ENCODE measurements around the gene PTBP1. TPM values are rescaled to one million over a fixed set of nuclear protein-coding genes. Genes with fewer than 3 reads are reported as not detected.

PTBP1 gene
- total RNA-seq, 2 experiments from 2014 or later: 315 to 479 TPM

DNA sequence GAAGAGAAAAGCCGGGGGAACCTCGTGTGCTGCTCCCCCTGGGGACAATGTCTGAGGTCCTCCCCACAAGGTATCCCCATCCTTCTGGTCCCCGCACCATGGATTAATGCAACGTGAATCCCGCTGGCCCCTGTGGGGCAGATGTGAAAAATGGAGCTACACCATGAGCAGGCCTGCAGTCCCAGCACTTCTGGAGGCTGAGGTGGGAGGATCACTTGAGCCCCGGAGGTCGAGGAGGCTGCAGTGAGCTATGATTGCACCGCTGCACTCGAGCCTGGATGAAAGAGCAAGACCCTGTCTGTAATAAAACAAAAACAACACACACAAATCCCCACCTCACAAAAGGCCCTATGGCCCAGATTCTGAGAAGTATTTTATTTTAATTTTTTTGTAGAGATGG lies 61.0 kb downstream of the PTBP1 start:
- no peaks in the 10 kb centered on the region for H3K79me2 ChIP-seq (ENCODE audit: insufficient read depth, low read depth, low read length)
- no peaks in the 10 kb centered on the region for H3K9me2 ChIP-seq (ENCODE audit: insufficient read depth, low read length)
- no peak overlapping the region for H2AFZ ChIP-seq (ENCODE audit: low read length)
- intact Hi-C loops (cut with micrococcal nuclease; ENCODE audit: unreplicated experiment): no loop called here
- ChIA-PET CTCF (ENCODE audit: unreplicated experiment) (no interaction called here), POLR2A (no interaction called here)
- TF ChIP-seq, protein P1, sequence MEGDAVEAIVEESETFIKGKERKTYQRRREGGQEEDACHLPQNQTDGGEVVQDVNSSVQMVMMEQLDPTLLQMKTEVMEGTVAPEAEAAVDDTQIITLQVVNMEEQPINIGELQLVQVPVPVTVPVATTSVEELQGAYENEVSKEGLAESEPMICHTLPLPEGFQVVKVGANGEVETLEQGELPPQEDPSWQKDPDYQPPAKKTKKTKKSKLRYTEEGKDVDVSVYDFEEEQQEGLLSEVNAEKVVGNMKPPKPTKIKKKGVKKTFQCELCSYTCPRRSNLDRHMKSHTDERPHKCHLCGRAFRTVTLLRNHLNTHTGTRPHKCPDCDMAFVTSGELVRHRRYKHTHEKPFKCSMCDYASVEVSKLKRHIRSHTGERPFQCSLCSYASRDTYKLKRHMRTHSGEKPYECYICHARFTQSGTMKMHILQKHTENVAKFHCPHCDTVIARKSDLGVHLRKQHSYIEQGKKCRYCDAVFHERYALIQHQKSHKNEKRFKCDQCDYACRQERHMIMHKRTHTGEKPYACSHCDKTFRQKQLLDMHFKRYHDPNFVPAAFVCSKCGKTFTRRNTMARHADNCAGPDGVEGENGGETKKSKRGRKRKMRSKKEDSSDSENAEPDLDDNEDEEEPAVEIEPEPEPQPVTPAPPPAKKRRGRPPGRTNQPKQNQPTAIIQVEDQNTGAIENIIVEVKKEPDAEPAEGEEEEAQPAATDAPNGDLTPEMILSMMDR (conservative IDR thresholded peaks at IDR 0.05; ENCODE audit: low read length): no peak
- TF ChIP-seq EZH2phosphoT487 (IDR thresholded peaks at IDR 0.05; ENCODE audit: borderline replicate concordance, low read depth, low read length): no peak
- BruUV-seq (replicated peaks): no TSS peak
- H3K36me3 ChIP-seq (ENCODE audit: insufficient read depth, low read length): no peaks in the 10 kb centered on the region
- DNase-seq (ENCODE audit: low spot score): no peak
- no peaks in the 10 kb centered on the region for H3K9me3 ChIP-seq (ENCODE audit: low read length)
- no peak overlapping the region for H3K4me2 ChIP-seq (ENCODE audit: low read length)
- H3K4me1 ChIP-seq (ENCODE audit: insufficient read depth, low read length, poor library complexity, severe bottlenecking): peaks cover 11% of the 10 kb centered on the region
- no peaks in the 10 kb centered on the region for H4K20me1 ChIP-seq (ENCODE audit: insufficient read depth, low read length)
- no peak overlapping the region for H3K4me3 ChIP-seq (ENCODE audit: low read depth, low read length, poor library complexity, severe bottlenecking)
- no peak overlapping the region for H3K27ac ChIP-seq (ENCODE audit: low read depth, low read length, poor library complexity, severe bottlenecking)

DNA sequence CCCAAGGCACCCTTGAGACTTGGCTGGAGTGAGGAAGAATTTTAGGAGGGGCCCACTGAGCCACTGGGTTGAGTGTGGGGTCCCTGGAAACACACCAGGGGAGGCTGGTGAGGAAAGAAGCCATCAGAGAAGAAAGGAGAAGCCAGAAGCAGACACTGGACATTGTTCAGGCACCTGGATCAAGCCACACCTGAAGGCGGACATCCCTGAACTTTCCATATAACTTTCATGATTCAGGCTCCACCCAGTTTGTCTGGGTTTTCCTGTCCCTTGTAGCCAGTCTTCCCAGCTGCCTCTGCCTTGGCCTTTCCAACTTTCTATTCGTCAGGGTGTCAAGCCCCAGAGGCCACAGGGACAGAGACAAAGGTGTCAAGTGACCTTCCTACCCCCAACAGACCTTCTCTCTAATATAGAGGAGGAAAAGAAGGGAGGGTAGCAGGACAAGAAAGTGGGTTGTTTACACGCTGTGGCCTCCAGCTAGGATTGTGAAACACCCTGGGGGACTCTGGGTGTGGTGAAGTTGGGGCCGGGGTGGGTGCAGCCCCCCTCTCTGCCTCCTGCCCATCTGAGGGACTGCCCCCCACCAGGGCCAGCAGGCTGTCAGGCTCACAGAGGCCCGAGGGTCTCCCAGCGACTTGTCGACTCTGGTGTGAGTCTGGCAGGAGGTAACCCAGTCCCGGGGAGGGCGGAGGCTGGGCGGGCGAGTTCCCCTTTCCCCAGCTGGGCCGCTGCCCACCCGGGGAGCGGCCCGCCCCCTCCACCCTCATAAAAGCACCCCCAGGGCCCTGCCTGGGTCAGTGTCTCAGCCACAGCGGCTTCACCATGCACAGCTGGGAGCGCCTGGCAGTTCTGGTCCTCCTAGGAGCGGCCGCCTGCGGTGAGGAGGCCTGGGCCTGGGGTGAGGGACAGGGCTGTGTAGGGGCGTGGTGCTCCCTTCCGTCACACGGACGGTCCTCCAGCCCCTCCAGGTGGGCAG lies 61.9 kb downstream of the PTBP1 start, which contains the start of gene CFD:
Gene CFD (plus strand): TSS at position 797 of the 976 bp plus-strand sequence. CDS start 26 bp downstream, at position 823.
- intact Hi-C loops (cut with micrococcal nuclease; ENCODE audit: unreplicated experiment): no loop called here
- Histone ChIP-seq H3K9me3 (ENCODE audit: low read length) (no peaks in the 10 kb centered on the region), H3K27ac (ENCODE audit: low read depth, low read length, poor library complexity, severe bottlenecking) (no peak within 1 kb of the TSS), H3K36me3 (ENCODE audit: insufficient read depth, low read length) (no peaks in the 10 kb centered on the region), H4K20me1 (ENCODE audit: insufficient read depth, low read length) (no peaks in the 10 kb centered on the region), H3K79me2 (ENCODE audit: insufficient read depth, low read depth, low read length) (no peaks in the 10 kb centered on the region), H2AFZ (ENCODE audit: low read length) (no peak within 1 kb of the TSS), H3K4me1 (ENCODE audit: insufficient read depth, low read length, poor library complexity, severe bottlenecking) (peaks cover 19% of the 10 kb centered on the region), H3K4me3 (ENCODE audit: low read depth, low read length, poor library complexity, severe bottlenecking) (peak within 1 kb of the TSS; percentile 44), H3K9me2 (ENCODE audit: insufficient read depth, low read length) (no peaks in the 10 kb centered on the region), H3K4me2 (ENCODE audit: low read length) (peak within 1 kb of the TSS; percentile 50; the same call in 1 of the 2 replicates)
- TF ChIP-seq, protein P1 (conservative IDR thresholded peaks at IDR 0.05; ENCODE audit: low read length): no peak
- TF ChIP-seq EZH2phosphoT487 (IDR thresholded peaks at IDR 0.05; ENCODE audit: borderline replicate concordance, low read depth, low read length): no peak
- no TSS peak for BruUV-seq (replicated peaks)
- CTCF ChIA-PET (ENCODE audit: unreplicated experiment): no interaction called here
- POLR2A ChIA-PET: no interaction called here
- DNase-seq (ENCODE audit: low spot score): no peak

Measured in OCI-LY7 (cell line).